Vagina (tissue), 2 donors: ENCODE measurements around the gene DDI1. TPM values are rescaled to one million over a fixed set of nuclear protein-coding genes. Genes with fewer than 3 reads are reported as not detected.

Experiments used
- DNase-seq, 2 donors: peaks; one replicate each; pipeline ENCODE4 v3.0.0-alpha.2; 2017; ENCODE audit errors: extremely low spot score in 2 of 2
- H3K27ac ChIP-seq: fragments of 200-600 bp; sonication (generic); one replicate; pipeline ENCODE4 v1.5.1; 2019
- H3K27me3 ChIP-seq: fragments of 200-600 bp; sonication (generic); one replicate; pipeline ENCODE4 v1.5.1; 2019
- H3K36me3 ChIP-seq, 2 donors: fragments of 200-600 bp; sonication (generic); one replicate each; pipeline ENCODE4 v1.5.1; 2017 to 2019
- H3K4me1 ChIP-seq: fragments of 200-600 bp; sonication (generic); one replicate; pipeline ENCODE4 v1.5.1; 2019
- H3K4me3 ChIP-seq, 2 donors: fragments of 200-600 bp; sonication (generic); 1 replicate in 1 of 2; 2 replicates in 1 of 2; pipeline ENCODE4 v1.5.1; 2016 to 2019
- H3K9me3 ChIP-seq: fragments of 200-600 bp; sonication (generic); one replicate; pipeline ENCODE4 v1.5.1; 2019
- POLR2A ChIP-seq, 2 donors: fragments of 450-650 bp; IDR thresholded peaks; one replicate each; pipeline ENCODE4 v1.6.1; 2017; ENCODE audit warnings: antibody characterized with exemption in 2 of 2, mild to moderate bottlenecking in 2 of 2, moderate library complexity in 2 of 2
- POLR2AphosphoS5 ChIP-seq, 2 donors: sonication (generic); formaldehyde crosslinking; IDR thresholded peaks; one replicate each; pipeline ENCODE4 v1.9.0; 2017; ENCODE audit warnings: antibody characterized with exemption in 2 of 2, mild to moderate bottlenecking in 2 of 2, low read depth in 1 of 2; ENCODE audit not compliant: insufficient read depth in 1 of 2
- intact Hi-C: fragments of 100-400 bp; cut with DNase I; formaldehyde crosslinking; loops from one replicate; pipeline ENCODE4 v1.15.1; 2023
- total RNA-seq: library from RNA; depleted of rRNA; stranded (reverse); fragments of >200 nt; gene quantifications from one replicate; pipeline ENCODE4 v1.2.3, GENCODE V29; 2016
- TF ChIP-seq, protein P1 (sequence below), 3 experiments: fragments of 450-650 bp in 2 of 3; fragments of 200-600 bp in 1 of 3; sonication (generic) in 1 of 3; IDR thresholded peaks; one replicate each; pipeline ENCODE4 v1.5.1; 2017 to 2019; ENCODE audit warnings: antibody characterized with exemption in 3 of 3, mild to moderate bottlenecking in 2 of 3, moderate library complexity in 2 of 3

Gene DDI1
- total RNA-seq, 1 donor from 2014 or later, result not detected

DNA sequence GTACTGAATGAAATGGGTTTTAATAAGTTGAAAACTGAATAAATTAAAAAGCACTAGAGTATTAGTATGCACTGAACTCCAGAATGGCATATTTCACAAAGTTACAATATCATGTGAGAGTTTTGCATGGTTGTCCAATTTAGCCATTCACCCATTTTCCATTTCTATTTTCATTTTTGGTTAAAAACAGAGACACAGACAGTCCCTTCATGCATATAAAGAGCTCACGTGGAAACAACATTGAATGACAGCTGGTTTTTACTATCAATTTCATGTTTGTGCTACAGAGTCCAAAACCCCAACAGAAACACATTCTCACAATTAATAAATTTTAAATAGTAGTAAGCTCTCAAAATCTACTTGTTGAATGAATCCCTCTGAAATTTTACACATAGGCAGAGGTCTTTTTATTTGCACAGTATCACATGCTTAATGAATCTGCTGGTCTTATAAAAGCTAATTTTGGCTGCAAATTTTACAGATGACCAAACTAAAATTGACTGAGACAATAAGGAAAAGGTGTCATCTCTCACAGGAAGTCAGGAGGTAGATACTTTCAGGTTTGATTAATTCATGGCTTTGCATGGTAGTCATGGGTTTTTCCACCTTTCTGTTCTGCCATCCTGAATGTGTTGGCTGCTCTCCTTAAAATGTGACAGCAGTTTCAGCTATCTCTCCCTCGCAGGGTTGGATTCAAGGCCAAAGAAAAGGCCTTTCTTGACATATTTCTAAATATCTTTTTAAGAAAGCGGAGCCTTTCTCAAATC, 20.6 kb upstream of the DDI1 start:
- Histone ChIP-seq H3K4me1 (no peaks in the 10 kb centered on the region), H3K27ac (no peak overlapping the region), H3K9me3 (no peaks in the 10 kb centered on the region), H3K27me3 (no peaks in the 10 kb centered on the region), H3K36me3 (no peaks in the 10 kb centered on the region), H3K4me3 (no peak overlapping the region)
- TF ChIP-seq, protein P1, sequence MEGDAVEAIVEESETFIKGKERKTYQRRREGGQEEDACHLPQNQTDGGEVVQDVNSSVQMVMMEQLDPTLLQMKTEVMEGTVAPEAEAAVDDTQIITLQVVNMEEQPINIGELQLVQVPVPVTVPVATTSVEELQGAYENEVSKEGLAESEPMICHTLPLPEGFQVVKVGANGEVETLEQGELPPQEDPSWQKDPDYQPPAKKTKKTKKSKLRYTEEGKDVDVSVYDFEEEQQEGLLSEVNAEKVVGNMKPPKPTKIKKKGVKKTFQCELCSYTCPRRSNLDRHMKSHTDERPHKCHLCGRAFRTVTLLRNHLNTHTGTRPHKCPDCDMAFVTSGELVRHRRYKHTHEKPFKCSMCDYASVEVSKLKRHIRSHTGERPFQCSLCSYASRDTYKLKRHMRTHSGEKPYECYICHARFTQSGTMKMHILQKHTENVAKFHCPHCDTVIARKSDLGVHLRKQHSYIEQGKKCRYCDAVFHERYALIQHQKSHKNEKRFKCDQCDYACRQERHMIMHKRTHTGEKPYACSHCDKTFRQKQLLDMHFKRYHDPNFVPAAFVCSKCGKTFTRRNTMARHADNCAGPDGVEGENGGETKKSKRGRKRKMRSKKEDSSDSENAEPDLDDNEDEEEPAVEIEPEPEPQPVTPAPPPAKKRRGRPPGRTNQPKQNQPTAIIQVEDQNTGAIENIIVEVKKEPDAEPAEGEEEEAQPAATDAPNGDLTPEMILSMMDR (IDR thresholded peaks at IDR 0.05), result no peak
- TF ChIP-seq POLR2AphosphoS5 (IDR thresholded peaks at IDR 0.05; ENCODE audit: insufficient read depth in 1 of 2, low read depth in 1 of 2) (no peak), POLR2A (IDR thresholded peaks at IDR 0.05) (no peak)
- DNase-seq, result no peak
- intact Hi-C loops, result no loop called here

DNA sequence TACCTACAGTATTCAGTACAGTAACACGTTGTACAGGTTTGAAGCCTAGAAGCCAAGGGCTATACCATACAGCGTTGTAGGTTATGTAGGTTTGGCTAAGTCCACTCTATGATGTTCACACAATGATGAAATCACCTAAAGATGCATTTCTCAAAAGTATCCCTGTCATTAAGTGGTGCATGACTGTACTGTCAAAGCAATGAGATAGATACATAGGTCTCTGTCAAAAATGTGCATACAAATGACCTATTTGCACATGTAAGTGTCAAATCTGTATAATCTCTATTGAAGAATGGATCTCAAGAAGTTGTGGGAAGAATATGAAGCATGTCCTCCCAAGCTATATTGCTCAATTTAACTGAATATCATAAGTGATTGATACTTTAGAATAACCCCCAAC, 11.9 kb upstream of the DDI1 start:
- intact Hi-C loops, result no loop called here

DNA sequence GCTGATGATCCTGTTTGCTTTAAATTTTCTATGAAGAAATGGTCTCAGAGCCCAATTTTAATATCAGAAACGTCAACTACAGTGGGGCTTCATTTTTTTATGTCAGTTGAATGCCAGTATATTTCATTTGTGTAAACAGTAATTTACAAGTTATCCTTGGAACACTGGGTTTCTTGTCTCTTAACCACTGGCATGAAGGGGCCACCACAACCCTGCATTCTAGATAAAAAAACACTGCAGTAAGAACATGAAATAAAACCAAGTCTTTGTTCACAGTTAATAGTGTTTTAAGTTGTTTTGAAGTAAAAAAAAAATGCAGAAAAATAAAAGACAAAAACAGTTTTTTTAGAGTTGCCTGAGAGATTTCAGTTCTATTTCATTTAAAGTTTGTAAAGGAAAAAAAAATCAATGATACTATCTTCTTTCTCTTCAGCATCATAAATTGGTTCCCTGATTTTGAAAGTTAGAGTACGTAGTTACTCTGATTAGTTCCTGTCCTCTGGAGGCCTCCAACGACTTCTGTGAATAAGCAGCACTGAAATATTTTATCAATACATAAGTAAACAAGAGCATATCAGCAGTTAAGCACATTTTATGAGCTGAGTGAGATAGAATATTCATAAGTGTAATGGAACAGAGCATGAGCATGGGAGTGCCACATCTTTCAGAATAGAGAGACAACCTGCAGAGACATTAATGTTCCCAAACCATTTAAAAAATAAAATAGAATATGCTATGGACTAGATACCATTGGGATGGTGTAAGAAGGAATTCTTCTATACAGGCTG, 7.8 kb upstream of the DDI1 start:
- H3K27me3 ChIP-seq, result no peaks in the 10 kb centered on the region
- H3K4me1 ChIP-seq, result no peaks in the 10 kb centered on the region
- no peak overlapping the region for H3K4me3 ChIP-seq
- no peaks in the 10 kb centered on the region for H3K9me3 ChIP-seq
- H3K36me3 ChIP-seq, result no peaks in the 10 kb centered on the region
- no peak overlapping the region for H3K27ac ChIP-seq
- TF ChIP-seq POLR2A (IDR thresholded peaks at IDR 0.05), result no peak
- TF ChIP-seq POLR2AphosphoS5 (IDR thresholded peaks at IDR 0.05; ENCODE audit: insufficient read depth in 1 of 2, low read depth in 1 of 2), result no peak
- TF ChIP-seq, protein P1 (IDR thresholded peaks at IDR 0.05), result no peak
- intact Hi-C loops, result no loop called here
- DNase-seq, result no peak

More for the DNA sequence above, 11.9 kb upstream of the DDI1 start:
- no peak for DNase-seq
- H3K4me1 ChIP-seq, result no peaks in the 10 kb centered on the region
- TF ChIP-seq POLR2AphosphoS5 (IDR thresholded peaks at IDR 0.05; ENCODE audit: insufficient read depth in 1 of 2, low read depth in 1 of 2) (no peak), POLR2A (IDR thresholded peaks at IDR 0.05) (no peak)
- H3K27me3 ChIP-seq, result no peaks in the 10 kb centered on the region
- H3K9me3 ChIP-seq, result no peaks in the 10 kb centered on the region
- no peak overlapping the region for H3K27ac ChIP-seq
- no peaks in the 10 kb centered on the region for H3K36me3 ChIP-seq
- no peak overlapping the region for H3K4me3 ChIP-seq

DNA sequence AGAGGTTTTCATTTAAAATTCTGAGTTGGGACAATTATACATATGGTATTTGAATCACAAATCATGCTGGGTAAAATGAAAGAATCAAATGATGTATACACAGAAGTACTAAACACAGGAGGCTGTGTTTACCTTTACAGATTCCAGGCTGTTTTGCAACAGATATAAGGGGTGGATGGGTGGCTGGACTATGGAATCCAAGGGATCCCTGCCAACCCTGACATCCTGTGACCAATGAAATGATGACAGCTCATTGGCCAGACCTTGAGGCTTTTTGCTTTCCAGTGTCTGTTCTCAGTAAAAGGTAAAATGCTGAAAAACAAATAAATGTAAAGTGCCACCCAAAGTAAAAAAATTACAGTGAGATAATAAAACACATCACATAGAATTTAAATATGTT, 3.3 kb upstream of the DDI1 start:
- DNase-seq, result no peak
- H3K4me3 ChIP-seq, result no peak overlapping the region
- H3K27ac ChIP-seq, result no peak overlapping the region
- intact Hi-C loops, result no loop called here
- H3K36me3 ChIP-seq, result no peaks in the 10 kb centered on the region
- H3K9me3 ChIP-seq, result no peaks in the 10 kb centered on the region
- TF ChIP-seq, protein P1 (IDR thresholded peaks at IDR 0.05), result no peak
- no peaks in the 10 kb centered on the region for H3K27me3 ChIP-seq
- no peaks in the 10 kb centered on the region for H3K4me1 ChIP-seq

DNA sequence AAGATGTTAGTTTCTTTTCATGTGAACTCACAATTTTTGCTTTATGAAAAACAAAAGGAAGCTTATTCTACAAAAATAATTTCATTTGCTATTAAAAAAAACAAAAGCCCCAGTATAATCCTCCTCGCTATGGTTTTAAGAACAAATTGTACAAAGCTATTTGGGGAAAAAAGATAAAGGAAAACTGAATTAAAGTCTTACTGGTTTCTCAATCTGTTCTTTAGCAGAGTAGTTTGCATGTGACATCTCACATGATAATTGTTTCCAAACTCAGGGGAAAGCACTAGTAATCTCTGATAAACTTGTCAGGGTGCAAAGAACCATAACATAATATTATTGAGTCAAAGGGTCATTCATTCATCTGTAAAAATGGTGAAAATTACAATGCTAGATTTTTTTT, 2.9 kb upstream of the DDI1 start:
- Histone ChIP-seq H3K4me3 (no peak overlapping the region), H3K36me3 (no peaks in the 10 kb centered on the region)
- intact Hi-C loops, result no loop called here

More for the DNA sequence above, 2.9 kb upstream of the DDI1 start:
- no peaks in the 10 kb centered on the region for H3K4me1 ChIP-seq
- no peaks in the 10 kb centered on the region for H3K9me3 ChIP-seq
- no peaks in the 10 kb centered on the region for H3K27me3 ChIP-seq
- no peak overlapping the region for H3K27ac ChIP-seq
- TF ChIP-seq POLR2AphosphoS5 (IDR thresholded peaks at IDR 0.05; ENCODE audit: insufficient read depth in 1 of 2, low read depth in 1 of 2), result no peak
- TF ChIP-seq, protein P1 (IDR thresholded peaks at IDR 0.05), result no peak
- TF ChIP-seq POLR2A (IDR thresholded peaks at IDR 0.05), result no peak
- DNase-seq, result no peak
